ENCODE measurements around the gene ZNF385B. TPM values are rescaled to one million over a fixed set of nuclear protein-coding genes. Genes with fewer than 3 reads are reported as not detected.

ZNF385B gene
- total RNA-seq, 4 donors from 2014 or later = 0.89 to 3.6 (median 1.8) TPM

GRCh38 chr2:179825494-179825893 is 35.9 kb downstream of the ZNF385B start:
- H3K4me1 ChIP-seq = no peaks in the 10 kb centered on the region
- no peaks in the 10 kb centered on the region for H3K27me3 ChIP-seq
- WGBS = 80% methylated on average over 3 of the region's 3 CpGs
- no peak for DNase-seq (ENCODE audit: low spot score in 2 of 2)
- H3K27ac ChIP-seq = no peak overlapping the region
- H3K9me3 ChIP-seq = no peaks in the 10 kb centered on the region
- no peaks in the 10 kb centered on the region for H3K36me3 ChIP-seq
- no peak overlapping the region for H3K4me3 ChIP-seq
- TF ChIP-seq, protein P1, sequence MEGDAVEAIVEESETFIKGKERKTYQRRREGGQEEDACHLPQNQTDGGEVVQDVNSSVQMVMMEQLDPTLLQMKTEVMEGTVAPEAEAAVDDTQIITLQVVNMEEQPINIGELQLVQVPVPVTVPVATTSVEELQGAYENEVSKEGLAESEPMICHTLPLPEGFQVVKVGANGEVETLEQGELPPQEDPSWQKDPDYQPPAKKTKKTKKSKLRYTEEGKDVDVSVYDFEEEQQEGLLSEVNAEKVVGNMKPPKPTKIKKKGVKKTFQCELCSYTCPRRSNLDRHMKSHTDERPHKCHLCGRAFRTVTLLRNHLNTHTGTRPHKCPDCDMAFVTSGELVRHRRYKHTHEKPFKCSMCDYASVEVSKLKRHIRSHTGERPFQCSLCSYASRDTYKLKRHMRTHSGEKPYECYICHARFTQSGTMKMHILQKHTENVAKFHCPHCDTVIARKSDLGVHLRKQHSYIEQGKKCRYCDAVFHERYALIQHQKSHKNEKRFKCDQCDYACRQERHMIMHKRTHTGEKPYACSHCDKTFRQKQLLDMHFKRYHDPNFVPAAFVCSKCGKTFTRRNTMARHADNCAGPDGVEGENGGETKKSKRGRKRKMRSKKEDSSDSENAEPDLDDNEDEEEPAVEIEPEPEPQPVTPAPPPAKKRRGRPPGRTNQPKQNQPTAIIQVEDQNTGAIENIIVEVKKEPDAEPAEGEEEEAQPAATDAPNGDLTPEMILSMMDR (IDR thresholded peaks at IDR 0.05) = no peak
- no peak for TF ChIP-seq EP300 (IDR thresholded peaks at IDR 0.05)
- TF ChIP-seq POLR2AphosphoS5 (IDR thresholded peaks at IDR 0.05) = no peak
- TF ChIP-seq POLR2A (IDR thresholded peaks at IDR 0.05) = no peak

GRCh38 chr2:179824961-179825360 is 36.5 kb downstream of the ZNF385B start:
- no peaks in the 10 kb centered on the region for H3K27me3 ChIP-seq
- WGBS = 65% methylated on average over 1 of the region's 1 CpG

DNA sequence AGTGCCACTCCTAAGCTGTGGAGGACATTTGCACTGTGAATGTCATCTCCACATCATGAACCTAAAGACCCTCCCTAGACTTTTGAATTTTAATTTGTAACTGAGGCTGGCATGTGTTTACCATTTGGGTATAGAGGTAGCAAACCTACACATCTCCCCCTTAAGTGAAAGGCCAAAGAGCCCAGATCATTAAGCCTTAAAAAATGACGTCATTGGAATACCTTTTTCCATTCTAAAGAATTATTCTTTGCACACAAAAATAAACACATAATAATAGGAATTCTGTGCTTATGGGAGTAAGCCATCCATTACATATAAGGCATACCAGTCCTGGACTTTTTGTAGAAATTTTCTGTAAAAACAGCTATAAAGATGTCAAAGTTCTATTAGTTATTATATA is 38.9 kb downstream of the ZNF385B start:
- WGBS = 100% methylated on average over 1 of the region's 1 CpG
- no peaks in the 10 kb centered on the region for H3K27me3 ChIP-seq
- TF ChIP-seq EP300 (IDR thresholded peaks at IDR 0.05) (no peak), POLR2A (IDR thresholded peaks at IDR 0.05) (no peak), POLR2AphosphoS5 (IDR thresholded peaks at IDR 0.05) (no peak)
- TF ChIP-seq, protein P1 (IDR thresholded peaks at IDR 0.05) = no peak
- H3K9me3 ChIP-seq = no peaks in the 10 kb centered on the region
- no peaks in the 10 kb centered on the region for H3K4me1 ChIP-seq
- no peak overlapping the region for H3K27ac ChIP-seq
- no peaks in the 10 kb centered on the region for H3K36me3 ChIP-seq
- H3K4me3 ChIP-seq = no peak overlapping the region
- no peak for DNase-seq (ENCODE audit: low spot score in 2 of 2)

More at GRCh38 chr2:179824961-179825360, 36.5 kb downstream of the ZNF385B start:
- Histone ChIP-seq H3K4me3 (no peak overlapping the region), H3K9me3 (no peaks in the 10 kb centered on the region), H3K36me3 (no peaks in the 10 kb centered on the region), H3K27ac (no peak overlapping the region), H3K4me1 (no peaks in the 10 kb centered on the region)
- TF ChIP-seq POLR2AphosphoS5 (IDR thresholded peaks at IDR 0.05) (no peak), POLR2A (IDR thresholded peaks at IDR 0.05) (no peak), EP300 (IDR thresholded peaks at IDR 0.05) (no peak)
- TF ChIP-seq, protein P1 (IDR thresholded peaks at IDR 0.05) = no peak
- DNase-seq (ENCODE audit: low spot score in 2 of 2) = no peak

DNA sequence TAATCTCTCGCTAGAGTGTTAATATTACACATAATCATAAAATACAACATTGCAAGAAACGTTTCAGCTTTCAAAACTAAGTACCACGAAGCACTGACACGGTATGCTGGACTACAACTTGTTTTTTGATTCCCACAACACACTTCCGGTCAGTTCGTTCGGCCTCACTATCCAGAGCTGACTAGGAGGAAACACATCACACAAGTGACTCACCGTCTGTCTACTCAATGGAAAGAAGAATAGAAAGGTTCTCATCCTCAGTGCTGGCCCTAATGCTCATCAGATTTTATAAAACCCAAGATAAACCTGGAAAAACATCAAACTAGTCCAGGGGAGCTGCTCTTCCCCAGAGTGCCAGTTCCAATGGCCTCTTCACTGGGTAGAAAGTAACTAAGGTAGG is 42.9 kb downstream of the ZNF385B start:
- 87% methylated on average over 8 of the region's 8 CpGs for WGBS
- TF ChIP-seq EP300 (IDR thresholded peaks at IDR 0.05) (no peak), POLR2AphosphoS5 (IDR thresholded peaks at IDR 0.05) (no peak), POLR2A (IDR thresholded peaks at IDR 0.05) (no peak)
- TF ChIP-seq, protein P1 (IDR thresholded peaks at IDR 0.05) = no peak
- Histone ChIP-seq H3K36me3 (no peaks in the 10 kb centered on the region), H3K4me1 (peaks cover 4% of the 10 kb centered on the region), H3K4me3 (no peak overlapping the region), H3K27me3 (no peaks in the 10 kb centered on the region), H3K27ac (no peak overlapping the region), H3K9me3 (no peaks in the 10 kb centered on the region)
- DNase-seq (ENCODE audit: low spot score in 2 of 2) = no peak

DNA sequence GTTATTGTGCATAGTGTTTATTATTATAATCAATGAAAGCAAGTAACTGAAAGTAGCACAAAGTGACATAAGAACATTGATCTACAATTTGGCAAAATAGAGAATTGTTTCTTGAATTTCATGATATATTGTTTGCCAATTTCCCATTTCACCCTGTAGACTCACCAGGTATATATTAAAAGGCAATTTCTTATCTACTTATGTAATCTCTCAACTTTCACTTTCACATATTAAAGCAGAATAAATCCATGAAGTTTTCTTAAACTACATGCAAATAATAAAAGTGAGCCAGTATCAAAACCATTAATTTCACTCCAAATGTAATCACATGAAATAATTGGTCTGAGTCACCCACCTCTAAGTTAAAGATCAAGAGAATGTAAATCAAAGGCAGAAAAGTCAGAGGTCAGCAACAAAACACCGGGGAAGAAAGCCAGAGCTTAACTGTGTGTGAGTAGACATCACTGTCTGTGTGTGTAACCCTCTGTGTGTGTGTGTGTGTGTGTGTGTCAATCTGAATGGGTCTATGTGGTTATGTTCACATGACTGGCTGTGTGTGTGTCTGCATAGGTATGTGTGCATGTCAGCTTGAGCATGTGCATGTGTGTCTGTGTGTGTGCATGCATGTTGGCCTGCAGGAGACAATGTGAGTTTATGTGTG is 44.1 kb downstream of the ZNF385B start:
- TF ChIP-seq EP300 (IDR thresholded peaks at IDR 0.05) (no peak), POLR2AphosphoS5 (IDR thresholded peaks at IDR 0.05) (no peak), POLR2A (IDR thresholded peaks at IDR 0.05) (no peak)
- WGBS = 4% methylated on average over 1 of the region's 1 CpG
- no peak for DNase-seq (ENCODE audit: low spot score in 2 of 2)

More for the DNA sequence above, 44.1 kb downstream of the ZNF385B start:
- Histone ChIP-seq H3K27ac (no peak overlapping the region), H3K27me3 (no peaks in the 10 kb centered on the region), H3K4me3 (no peak overlapping the region), H3K36me3 (no peaks in the 10 kb centered on the region), H3K9me3 (peaks cover 1% of the 10 kb centered on the region), H3K4me1 (peaks cover 4% of the 10 kb centered on the region)
